DND-41 (cell line): ENCODE data around the gene FGB.

ENCODE experiments used
- CTCF ChIP-seq: IDR thresholded peaks from 2 replicates; pipeline ENCODE4 v1.5.1; 2012; ENCODE audit warnings: borderline replicate concordance, low read length, moderate library complexity, mild to moderate bottlenecking; ENCODE audit not compliant: poor library complexity, severe bottlenecking; ENCODE audit errors: extremely low read depth
- EZH2 ChIP-seq: IDR thresholded peaks from 3 replicates; pipeline ENCODE4 v1.6.1; 2012; ENCODE audit warnings: borderline replicate concordance, low read depth, mild to moderate bottlenecking, moderate library complexity, low read length, inconsistent platforms; ENCODE audit not compliant: severe bottlenecking

DNA sequence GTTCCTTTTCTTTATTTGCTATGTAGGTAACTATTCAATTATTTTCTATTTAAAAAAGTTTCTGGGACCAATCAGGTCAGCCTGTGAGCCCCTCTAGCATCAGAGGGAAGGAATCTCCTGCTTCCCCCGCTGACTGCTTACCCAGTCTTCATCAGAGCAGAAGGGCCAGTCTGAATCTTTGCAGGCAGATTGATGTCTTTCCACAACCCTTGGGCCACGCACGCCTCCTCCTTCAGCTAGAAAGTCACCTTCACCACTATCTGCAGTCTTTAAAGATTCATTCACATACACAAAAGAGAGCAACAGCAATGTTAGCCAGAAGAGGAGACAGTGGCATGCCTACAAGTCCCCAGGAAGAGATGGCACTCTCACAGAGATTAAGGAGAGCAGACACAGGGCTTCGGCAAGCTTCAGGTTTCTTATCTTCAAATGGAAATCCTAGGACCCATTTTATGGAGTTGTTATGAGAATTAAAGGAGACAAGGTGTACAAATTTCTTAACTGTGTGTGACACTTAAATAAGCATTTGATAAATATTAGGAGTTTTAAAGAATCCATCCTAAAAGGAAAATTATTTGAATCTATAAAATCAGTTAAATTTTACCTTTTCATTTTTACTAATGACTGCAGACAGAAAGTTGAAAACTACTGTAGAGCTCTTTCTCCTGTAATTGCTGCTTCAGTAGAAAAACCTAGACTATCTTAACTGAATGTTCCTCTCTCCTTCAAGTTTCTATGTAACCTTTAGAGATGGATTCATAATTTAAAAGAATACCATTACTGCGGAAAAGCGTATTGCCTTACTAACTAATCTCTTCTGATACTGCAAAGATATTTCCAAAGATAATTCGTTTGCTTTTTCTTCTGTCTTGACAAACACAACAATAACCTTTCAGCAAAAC, 26.7 kb downstream of the FGB start:
- TF ChIP-seq CTCF (no peak), EZH2 (no peak)
